SKM-1 (cell line): ENCODE measurements around the gene ADGRF3.
"Not testable (repeated sequence)": the region's sequence is repeated elsewhere in the genome, so short reads cannot be mapped to it uniquely, and the experiment has no call there.

Source experiments
- DNase-seq: peaks from one replicate; lab custom pipeline; 2025; ENCODE audit not compliant: unreplicated experiment; lab: John Stamatoyannopoulos, UW

Gene ADGRF3

DNA sequence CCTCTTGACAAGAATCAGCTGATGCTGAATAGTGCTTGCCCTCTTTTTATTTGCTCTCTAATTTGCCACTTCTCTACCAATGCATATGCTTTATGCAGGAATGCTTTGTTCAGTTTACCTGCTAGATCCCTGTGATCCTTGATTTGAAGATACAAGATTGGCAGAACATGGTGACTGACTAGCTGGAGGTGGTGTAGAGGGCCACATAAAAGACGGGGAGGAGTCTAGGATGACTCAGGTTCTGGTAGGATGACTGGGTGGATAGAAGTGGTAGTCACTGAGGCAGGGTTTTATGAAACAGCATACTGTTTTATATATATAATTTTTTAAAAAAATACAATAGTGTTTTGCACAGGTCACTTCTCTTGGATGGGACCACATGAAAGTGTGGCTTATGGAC is 6.3 kb upstream of the ADGRF3 start:
- no peak for DNase-seq

DNA sequence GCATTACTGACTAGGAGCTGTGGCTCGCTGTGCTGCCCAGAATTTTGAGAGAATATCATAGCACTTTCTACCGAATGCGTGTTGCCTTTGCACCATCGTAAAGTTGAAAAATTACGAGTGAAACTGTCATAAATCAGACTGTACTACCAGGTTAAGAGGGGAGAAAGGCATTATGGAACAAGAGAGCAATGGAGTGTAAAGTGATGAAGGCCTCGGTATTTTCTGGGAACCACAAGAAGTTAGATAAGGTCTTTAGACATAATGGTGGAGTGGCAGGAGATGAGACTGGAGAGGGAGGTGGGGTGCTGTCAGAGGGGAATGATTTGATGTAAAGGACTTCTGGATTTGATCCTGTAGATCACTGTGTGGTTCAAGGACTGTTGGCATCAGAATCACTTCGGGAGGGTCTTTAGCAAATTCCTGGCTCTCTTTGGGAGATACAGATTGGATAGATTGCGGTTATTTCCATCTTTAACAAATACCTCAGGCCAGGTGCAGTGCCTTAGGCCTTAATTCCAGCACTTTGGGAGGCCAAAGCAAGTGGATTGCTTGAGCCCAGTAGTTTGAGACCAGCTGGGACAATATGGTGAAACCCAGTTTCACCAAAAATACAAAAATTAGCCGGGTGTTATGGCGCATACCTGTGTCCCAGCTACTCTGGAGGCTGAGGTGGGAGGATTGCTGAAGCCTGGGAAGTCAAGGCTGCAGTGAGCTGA is 4.9 kb upstream of the ADGRF3 start:
- no peak for DNase-seq

DNA sequence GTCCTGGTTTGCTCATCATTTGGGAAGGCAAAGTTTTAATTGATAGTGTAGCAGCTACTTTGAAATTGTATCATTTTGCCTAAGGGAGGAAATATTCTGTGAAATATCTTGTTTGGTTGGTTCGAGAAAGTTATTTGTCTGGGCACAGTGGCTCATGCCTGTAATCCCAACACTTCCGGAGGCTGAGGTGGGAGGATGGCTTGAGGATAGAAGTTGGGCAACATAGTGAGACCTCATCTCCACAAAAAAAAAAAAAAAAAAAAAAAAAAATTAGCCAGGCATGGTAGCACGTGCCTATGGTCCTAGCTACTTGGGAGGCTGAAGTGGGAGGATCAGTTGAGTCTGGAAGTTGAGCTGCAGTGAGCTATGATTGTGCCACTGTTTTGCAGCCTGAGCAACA is 3.1 kb upstream of the ADGRF3 start:
- no peak for DNase-seq

DNA sequence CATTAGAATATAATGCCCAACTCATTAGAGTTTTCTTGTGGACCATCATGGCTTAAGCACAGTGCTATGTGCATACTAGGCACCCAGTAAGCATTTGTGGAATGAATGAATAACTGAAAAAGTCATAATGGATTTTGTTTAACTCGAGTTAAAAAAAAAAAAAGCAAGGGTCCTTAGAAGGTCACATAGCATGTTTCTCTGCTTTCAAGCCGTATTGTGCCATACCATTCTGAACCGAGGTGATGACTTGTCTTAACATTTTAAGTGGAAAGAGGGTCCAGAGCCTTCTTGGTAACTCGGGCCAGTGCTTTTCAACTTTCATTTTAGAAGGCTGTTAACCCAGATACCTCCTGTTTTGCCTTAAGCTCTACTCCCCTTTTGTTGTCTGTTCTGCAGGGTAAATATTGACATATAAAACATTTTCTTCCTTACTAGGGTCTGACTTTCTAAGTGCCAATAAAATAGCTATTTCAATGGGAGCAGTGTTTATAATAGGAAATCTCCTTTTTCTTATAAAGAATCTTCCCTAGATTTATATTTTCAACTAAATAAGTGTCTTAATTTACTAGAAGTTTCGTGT is 787 bp upstream of the ADGRF3 start:
- DNase-seq = no peak

DNA sequence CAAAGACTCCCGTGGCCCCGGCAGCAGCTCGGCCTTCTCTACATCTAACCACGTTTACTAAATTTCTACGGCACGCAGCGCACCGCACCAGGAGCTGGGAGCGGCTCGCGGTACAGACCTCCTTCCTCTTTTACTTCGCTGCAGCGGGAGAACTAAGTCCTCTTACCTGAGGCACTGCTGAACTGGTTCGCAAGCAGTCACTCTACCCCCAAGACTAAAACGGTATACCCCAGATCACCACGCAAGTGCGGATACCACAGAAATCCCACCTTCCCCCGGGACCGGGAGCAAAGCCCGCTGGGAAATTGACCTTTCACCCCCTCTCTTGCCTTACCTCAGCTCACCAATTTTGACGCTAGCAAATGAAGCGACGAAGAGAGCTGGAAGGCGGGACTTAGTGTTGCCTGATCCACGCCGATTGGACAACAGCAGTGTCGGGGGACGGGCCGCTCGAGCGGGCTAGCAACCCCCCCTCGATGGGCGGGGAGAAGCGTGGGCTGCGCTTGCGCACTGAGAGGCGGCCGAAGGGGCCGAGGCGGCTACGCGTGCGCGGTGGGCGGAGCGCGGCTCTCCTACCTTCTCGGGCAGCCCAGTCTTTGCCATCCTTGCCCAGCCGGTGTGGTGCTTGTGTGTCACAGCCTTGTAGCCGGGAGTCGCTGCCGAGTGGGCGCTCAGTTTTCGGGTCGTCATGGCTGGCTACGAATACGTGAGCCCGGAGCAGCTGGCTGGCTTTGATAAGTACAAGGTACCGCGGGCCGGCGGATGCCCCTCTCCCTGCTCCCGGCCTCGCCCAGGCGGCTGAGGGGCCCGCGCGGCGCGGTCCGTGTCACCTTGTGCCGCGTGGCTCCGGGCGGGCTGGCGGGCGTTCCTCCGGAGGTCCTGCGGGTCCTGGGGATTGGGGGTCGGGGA is 790 bp downstream of the ADGRF3 start, which contains the start of gene SELENOI:
Gene SELENOI, plus strand, starts transcription at position 599 of the 909 bp plus-strand sequence. Its CDS starts 90 bp downstream, at position 689.
- peak; percentile 99 for DNase-seq

DNA sequence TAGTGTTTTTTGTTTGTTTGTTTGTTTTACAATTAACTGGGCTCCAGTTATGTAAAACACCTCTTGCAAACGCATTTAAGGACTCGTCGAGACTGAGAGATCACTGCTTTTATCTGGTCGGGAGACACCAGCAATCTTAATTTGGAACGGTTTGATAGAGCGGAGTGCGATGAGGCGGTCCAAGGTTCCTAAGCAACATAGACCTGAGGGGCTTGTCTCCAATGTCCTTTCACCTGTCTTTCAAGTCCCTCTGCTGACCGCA is 1.4 kb downstream of the ADGRF3 start:
- DNase-seq = no peak

DNA sequence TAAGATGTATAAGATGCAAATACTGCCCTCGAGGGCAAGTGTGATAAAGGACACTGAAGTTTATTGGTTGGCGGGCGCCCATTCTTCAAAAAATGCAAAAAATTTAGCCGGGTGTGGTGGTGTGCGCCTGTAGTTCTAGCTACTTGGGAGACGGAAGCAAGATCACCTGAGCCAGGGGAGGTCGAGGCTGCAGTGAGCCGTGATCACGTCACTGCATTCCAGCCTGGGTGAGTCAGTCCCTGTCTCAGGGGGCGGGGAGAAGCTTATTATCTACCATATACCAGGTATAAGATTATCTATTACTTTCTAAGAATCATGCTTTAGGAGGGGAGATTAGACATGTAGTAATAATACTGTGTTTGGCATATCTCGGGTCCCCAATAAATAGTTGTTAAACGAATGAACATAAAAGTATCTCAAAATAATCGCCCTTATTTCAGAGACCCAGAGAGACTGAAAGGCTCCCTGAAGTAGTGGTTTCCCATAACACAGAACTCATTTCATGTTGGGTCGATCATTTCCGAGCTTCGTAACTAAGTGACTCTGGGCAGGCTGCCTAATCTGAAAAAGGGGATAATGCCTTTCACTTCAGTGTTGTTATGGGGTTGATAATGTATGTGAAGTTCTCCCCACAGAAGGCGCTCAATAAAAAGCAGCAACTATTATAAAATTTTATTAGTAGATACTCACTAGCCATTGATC is 1.9 kb downstream of the ADGRF3 start:
- no peak for DNase-seq

DNA sequence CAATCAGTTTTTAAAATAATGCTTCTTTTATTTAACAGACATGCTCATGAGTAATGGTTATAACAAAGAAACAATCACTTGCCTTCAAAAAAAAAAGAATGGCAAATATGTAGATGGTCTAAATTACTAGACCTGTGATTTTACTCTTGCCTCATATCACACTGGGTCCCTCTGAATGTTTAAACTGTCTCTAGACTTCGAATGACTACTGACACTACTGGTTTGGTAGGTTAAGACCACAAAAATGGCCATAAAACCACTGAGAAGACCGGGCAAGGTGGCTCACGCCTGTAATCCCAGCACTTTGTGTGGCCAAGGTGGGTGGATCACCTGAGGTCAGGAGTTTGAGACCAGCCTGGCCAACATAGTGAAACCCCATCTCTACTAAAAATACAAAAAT is 5.8 kb downstream of the ADGRF3 start:
- DNase-seq = no peak

DNA sequence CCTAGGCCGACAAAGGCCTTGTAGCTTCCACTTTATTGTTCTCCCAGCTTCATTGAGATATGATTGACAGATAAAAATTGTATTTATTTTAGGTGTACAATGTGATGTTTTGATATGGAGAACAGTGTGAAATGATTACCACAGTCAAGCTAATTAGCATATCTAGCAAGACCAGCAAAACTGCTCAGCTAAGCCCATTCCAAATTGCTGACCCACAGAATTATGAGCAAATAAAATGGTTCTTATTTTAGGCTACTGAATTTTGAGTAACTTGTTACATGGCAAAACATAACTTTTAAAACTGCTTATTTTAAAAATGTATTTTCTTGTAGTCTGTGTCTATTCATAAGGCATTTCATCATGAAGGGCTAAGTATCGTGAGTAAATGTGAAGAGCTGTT is 9.3 kb downstream of the ADGRF3 start:
- DNase-seq = no peak

DNA sequence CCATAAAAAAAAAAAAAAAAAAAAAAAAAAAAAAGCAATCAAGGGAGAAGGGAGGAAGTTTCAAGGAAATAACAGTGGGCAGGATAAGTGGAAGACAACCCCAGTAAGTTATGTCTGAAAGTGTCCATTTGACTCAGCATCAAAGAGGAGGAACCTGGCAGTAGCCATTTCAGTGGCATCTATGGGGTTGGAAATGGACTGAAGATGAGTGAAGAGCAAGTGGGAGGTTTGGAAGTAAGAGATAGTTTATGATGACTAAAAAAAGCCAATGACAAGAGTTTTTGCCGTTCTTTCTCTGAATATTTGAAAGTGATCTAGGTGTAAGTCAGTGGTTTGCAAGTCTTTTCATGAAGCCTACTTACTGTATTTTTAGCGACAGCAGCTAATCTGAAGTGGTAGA is 9.9 kb downstream of the ADGRF3 start:
- DNase-seq = no peak

DNA sequence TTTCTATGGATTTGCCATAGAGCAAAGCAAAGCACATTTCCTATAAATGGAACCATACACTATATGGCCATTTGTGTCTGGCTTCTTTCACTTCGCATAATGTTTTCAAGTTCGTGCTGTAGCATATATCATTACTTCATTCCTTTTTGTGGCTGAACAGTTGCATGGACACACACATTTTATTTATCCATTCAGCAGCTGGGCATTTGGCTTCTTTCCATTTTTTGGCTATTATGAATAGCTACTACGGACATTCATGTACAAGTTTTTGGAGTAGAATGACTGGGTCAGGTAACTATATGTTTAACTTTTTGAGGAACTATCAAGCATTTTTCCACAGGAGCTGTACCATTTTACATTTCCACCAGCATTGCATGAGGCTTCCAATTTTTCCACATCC is 11.4 kb downstream of the ADGRF3 start:
- DNase-seq = no peak

DNA sequence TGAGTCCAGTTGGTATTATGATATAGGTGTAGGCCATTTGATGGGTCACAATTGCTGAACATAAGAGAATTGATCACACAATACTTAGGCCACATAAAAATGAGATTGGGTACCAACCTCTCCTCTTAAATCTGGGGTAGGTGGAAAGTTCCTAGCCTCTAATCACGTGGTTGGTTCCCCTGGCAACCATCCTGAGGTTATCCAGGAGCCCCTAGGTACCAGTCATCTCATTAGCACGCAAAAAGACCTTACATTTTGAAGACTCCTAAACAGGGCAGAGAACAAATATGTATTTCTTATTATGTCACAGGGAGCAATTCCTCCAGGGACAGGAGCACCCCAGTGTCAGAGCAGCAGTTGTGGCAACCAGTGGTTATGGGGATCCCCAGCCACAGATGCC is 13.3 kb downstream of the ADGRF3 start:
- no peak for DNase-seq

DNA sequence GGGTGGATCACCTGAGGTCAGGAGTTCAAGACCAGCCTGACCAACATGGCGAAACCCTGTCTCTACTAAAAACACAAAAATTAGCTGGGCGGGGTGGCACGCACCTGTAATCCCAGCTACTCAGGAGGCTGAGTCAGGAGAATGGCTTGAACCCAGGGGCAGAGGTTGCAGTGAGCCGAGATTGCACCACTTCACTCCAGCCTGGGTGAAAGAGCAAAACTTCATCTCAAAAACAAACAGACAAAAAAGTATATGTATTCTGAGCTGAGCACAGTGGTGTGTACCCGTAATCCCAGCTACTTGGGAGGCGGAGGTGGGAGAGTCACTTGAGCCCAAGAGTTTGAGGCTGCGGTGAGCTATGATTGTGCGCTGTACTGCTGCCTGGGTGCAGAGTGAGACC is 15.3 kb downstream of the ADGRF3 start:
- DNase-seq = not testable (repeated sequence)

DNA sequence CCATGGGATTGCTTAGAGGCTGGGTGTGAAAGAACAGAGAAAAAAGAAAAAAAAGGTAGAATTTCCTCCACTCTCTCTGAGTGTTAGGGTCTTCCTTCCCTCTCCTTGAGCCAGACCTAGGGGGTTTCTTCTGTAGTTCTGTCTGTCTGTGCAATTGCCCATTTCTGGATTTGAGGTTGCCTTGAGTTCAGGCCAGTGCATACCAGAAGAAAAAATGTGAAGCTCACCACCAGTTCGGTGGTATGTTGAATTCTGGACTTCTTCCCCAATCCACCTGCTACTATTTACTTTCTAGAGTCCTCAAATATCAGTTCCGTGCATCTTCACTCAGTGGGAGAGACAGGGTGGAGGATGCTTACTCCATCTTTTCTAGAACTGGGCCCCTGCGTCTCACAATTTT is 16.0 kb downstream of the ADGRF3 start:
- DNase-seq = no peak

DNA sequence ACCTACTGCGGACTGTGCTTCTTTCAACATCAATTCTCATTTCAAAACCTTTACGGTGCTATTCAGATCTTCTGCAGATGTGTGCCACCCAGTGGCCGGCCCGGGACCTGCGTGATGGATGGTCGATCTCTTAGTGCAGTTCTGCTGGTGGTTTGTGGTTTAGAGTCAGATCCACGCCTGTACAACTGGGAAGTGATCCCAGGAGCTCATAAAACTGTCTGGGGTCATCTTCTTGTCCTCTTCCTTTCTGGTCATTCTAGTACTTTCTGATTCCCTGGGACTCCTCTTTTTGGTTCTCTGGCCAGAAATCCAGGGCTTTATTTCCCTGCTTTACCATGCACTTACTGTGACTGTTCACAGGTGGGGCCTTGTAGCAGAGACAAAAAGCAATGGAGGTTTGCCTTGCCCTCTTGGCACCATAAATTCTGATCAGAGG is 16.5 kb downstream of the ADGRF3 start:
- DNase-seq = peak; percentile 92

DNA sequence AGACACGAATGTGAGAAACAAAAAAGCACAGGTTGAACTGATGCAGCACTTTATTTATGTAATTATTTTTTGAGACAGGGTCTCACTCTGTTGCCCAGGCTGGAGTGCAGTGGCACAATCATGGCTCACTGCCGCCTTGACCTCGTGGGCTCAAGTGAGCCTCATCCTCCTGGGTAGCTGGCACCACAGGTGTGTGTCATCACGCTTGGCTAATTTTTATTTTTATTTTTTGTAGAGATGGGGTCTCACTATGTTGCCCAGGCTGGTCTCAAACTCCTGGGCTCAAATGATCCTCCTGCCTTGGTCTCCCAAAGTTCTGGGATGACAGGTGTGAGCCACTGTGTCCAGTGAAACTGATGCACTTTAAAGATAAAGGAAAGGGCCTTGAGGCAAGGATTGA is 17.5 kb downstream of the ADGRF3 start:
- not testable (repeated sequence) for DNase-seq

DNA sequence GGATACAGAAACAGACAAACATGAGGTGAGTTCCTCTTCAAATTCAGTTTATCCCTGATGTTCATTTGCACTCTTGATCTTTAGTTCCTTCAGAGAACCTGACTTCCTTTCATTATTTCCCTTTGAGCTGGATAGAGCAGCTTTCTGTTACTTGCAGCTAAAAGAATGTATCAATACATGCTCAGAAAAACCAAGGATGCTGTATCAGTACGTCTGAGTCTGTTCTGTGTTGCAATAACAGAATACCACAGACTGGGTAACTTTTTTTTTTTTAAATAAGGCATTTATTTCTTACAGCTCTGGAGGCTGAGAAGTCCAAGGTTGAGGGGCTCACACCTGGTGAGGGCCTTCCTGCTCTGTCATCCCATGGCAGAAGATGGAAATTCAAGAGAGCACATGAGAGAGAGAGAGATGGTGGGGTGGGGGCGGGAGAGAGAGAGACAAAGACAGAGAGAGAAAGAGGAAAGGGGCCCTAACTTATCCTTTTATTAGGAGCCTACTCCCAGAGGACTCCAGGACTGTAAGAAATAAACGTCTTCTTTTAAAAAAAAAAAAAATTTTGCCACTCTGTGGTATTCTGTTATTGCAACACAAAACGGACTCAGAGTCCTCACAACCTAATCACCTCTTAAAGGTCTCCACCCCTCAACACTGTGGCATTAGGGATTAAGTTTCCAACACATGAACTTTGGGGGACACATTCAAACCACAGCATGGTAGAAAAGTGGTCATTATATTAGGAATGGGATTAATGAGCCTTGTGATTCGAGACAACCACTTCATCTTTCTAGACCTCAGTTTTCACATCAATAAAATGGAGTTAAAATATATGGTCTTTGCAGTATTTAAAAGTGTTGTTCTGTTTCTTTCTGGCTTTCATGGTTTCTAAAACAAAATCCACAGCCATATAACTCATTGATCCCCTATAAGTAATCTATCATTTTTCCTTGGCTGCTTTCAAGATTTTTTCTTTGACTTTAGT is 19.0 kb downstream of the ADGRF3 start:
- peak; percentile 62 for DNase-seq

DNA sequence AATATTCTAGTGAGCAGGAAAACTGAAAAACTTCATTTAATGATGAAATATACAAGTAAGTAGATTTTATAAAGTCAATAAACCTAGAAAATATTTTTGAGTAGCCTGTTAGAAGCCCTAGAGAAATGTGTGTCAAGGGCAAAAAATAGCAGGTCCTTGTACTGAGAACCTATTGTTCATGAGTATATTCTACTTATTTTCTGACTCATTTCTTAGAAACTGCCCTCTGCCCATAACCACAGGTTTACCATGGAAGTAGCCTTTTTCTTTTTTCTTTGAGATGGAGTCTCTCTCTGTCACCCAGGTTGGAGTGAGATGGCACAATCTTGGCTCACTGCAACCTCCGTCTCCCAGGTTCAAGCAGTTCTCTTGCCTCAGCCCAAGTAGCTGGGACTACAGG is 20.1 kb downstream of the ADGRF3 start:
- no peak for DNase-seq

DNA sequence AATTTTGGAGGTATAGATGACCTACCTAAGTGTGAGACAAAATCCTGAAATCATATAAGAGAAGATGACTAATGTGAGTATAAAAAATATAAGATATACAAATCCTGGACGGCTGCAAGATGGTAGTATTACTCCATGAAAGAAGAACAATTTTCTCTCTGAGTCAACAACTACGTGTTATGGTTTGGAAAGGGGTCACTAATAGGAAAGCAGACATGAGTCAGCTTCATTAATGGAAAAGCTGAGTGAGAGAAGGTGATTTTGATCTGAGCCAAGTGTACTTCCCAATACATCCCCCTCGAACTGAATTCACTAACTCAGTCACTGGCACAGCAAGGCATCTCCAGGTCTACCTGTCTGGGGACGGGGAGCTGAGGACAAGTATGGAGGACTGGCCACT is 20.7 kb downstream of the ADGRF3 start:
- DNase-seq = no peak

DNA sequence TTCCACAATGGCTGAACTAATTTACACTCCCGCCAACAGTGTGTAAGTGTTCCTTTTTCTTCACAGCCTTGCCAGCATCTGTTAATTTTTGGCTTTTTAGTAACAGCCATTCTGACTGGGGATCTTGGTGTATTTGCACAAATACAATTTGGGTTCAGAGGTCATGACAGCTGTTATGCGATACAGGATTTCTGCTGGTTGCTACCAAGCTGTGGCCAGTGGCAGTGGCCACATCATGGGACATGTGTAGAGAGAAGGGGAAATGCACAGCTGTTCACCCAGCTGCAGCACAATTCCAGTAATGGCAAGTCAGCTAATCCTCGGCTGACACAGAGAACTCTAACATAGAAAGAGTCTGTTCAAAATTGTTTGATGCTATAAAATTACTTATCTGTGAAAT is 21.7 kb downstream of the ADGRF3 start:
- no peak for DNase-seq
